ENCODE measurements around the gene PRDM1. TPM values are rescaled to one million over a fixed set of nuclear protein-coding genes. Genes with fewer than 3 reads are reported as not detected.

The PRDM1 gene
- total RNA-seq, 1 experiment from 2014 or later: 0.11 TPM

GRCh38 chr6:106136845-106137244 lies 50.7 kb downstream of the PRDM1 start:
- Histone ChIP-seq H3K4me1 (ENCODE audit: low read length) (peaks cover 15% of the 10 kb centered on the region), H3K9me2 (replicated peaks; ENCODE audit: insufficient read depth, low read length) (no peaks in the 10 kb centered on the region), H3K4me2 (ENCODE audit: low read depth, low read length, poor library complexity, severe bottlenecking) (no peak overlapping the region), H3K4me3 (ENCODE audit: low read length) (no peak overlapping the region), H3K79me2 (ENCODE audit: low read length) (no peaks in the 10 kb centered on the region), H2AFZ (ENCODE audit: low read length) (no peak overlapping the region), H3K27me3 (ENCODE audit: low read length) (no peaks in the 10 kb centered on the region), H3K27ac (ENCODE audit: low read length) (no peak overlapping the region), H3K9ac (ENCODE audit: low read length) (no peak overlapping the region), H3K9me3 (ENCODE audit: low read length) (no peaks in the 10 kb centered on the region), H4K20me1 (ENCODE audit: insufficient read depth, low read depth, low read length) (no peaks in the 10 kb centered on the region), H3K36me3 (ENCODE audit: insufficient read depth, low read length) (no peaks in the 10 kb centered on the region)
- DNase-seq: no peak

GRCh38 chr6:106138151-106138550 lies 52.0 kb downstream of the PRDM1 start:
- no peaks in the 10 kb centered on the region for H3K9me3 ChIP-seq (ENCODE audit: low read length)
- DNase-seq: no peak
- H3K4me2 ChIP-seq (ENCODE audit: low read depth, low read length, poor library complexity, severe bottlenecking): no peak overlapping the region
- no peaks in the 10 kb centered on the region for H4K20me1 ChIP-seq (ENCODE audit: insufficient read depth, low read depth, low read length)
- H3K27ac ChIP-seq (ENCODE audit: low read length): no peak overlapping the region
- no peaks in the 10 kb centered on the region for H3K9me2 ChIP-seq (replicated peaks; ENCODE audit: insufficient read depth, low read length)
- H3K27me3 ChIP-seq (ENCODE audit: low read length): no peaks in the 10 kb centered on the region
- no peaks in the 10 kb centered on the region for H3K79me2 ChIP-seq (ENCODE audit: low read length)
- peaks cover 26% of the 10 kb centered on the region for H3K4me1 ChIP-seq (ENCODE audit: low read length)
- no peak overlapping the region for H3K9ac ChIP-seq (ENCODE audit: low read length)
- H3K4me3 ChIP-seq (ENCODE audit: low read length): no peak overlapping the region
- no peaks in the 10 kb centered on the region for H3K36me3 ChIP-seq (ENCODE audit: insufficient read depth, low read length)
- no peak overlapping the region for H2AFZ ChIP-seq (ENCODE audit: low read length)

- Histone ChIP-seq H3K27me3 (ENCODE audit: low read length) (no peaks in the 10 kb centered on the region), H3K9ac (ENCODE audit: low read length) (peak overlapping the region; percentile 49), H3K9me3 (ENCODE audit: low read length) (no peaks in the 10 kb centered on the region), H3K79me2 (ENCODE audit: low read length) (no peaks in the 10 kb centered on the region), H3K4me2 (ENCODE audit: low read depth, low read length, poor library complexity, severe bottlenecking) (peak overlapping the region; percentile 58), H3K4me3 (ENCODE audit: low read length) (peak overlapping the region; percentile 38; the same call in 1 of the 2 replicates), H3K9me2 (replicated peaks; ENCODE audit: insufficient read depth, low read length) (no peaks in the 10 kb centered on the region), H3K27ac (ENCODE audit: low read length) (peak overlapping the region; percentile 49), H2AFZ (ENCODE audit: low read length) (peak overlapping the region; percentile 94), H4K20me1 (ENCODE audit: insufficient read depth, low read depth, low read length) (no peaks in the 10 kb centered on the region), H3K36me3 (ENCODE audit: insufficient read depth, low read length) (no peaks in the 10 kb centered on the region), H3K4me1 (ENCODE audit: low read length) (peaks cover 22% of the 10 kb centered on the region)
- peak; percentile 61 for DNase-seq
Observed at GRCh38 chr6:106141441-106142237, 55.5 kb downstream of the PRDM1 start.

- Histone ChIP-seq H3K4me2 (ENCODE audit: low read depth, low read length, poor library complexity, severe bottlenecking) (no peak overlapping the region), H3K36me3 (ENCODE audit: insufficient read depth, low read length) (no peaks in the 10 kb centered on the region), H3K9ac (ENCODE audit: low read length) (no peak overlapping the region), H4K20me1 (ENCODE audit: insufficient read depth, low read depth, low read length) (no peaks in the 10 kb centered on the region), H3K9me2 (replicated peaks; ENCODE audit: insufficient read depth, low read length) (no peaks in the 10 kb centered on the region), H3K27me3 (ENCODE audit: low read length) (no peaks in the 10 kb centered on the region), H3K27ac (ENCODE audit: low read length) (no peak overlapping the region), H3K79me2 (ENCODE audit: low read length) (no peaks in the 10 kb centered on the region), H3K9me3 (ENCODE audit: low read length) (no peaks in the 10 kb centered on the region), H3K4me1 (ENCODE audit: low read length) (peaks cover 22% of the 10 kb centered on the region), H2AFZ (ENCODE audit: low read length) (peak overlapping the region; percentile 94; the same call in 1 of the 2 replicates), H3K4me3 (ENCODE audit: low read length) (no peak overlapping the region)
- no peak for DNase-seq
Observed at GRCh38 chr6:106142876-106143431, 56.8 kb downstream of the PRDM1 start.

- Histone ChIP-seq H3K27me3 (ENCODE audit: low read length) (no peaks in the 10 kb centered on the region), H4K20me1 (ENCODE audit: insufficient read depth, low read depth, low read length) (no peaks in the 10 kb centered on the region), H3K4me2 (ENCODE audit: low read depth, low read length, poor library complexity, severe bottlenecking) (no peak overlapping the region), H3K4me1 (ENCODE audit: low read length) (peaks cover 22% of the 10 kb centered on the region), H3K9ac (ENCODE audit: low read length) (no peak overlapping the region), H3K9me3 (ENCODE audit: low read length) (no peaks in the 10 kb centered on the region), H3K4me3 (ENCODE audit: low read length) (no peak overlapping the region), H3K79me2 (ENCODE audit: low read length) (no peaks in the 10 kb centered on the region), H3K27ac (ENCODE audit: low read length) (no peak overlapping the region), H2AFZ (ENCODE audit: low read length) (no peak overlapping the region), H3K9me2 (replicated peaks; ENCODE audit: insufficient read depth, low read length) (no peaks in the 10 kb centered on the region), H3K36me3 (ENCODE audit: insufficient read depth, low read length) (no peaks in the 10 kb centered on the region)
- no peak for DNase-seq
Observed at GRCh38 chr6:106143665-106144064, 57.5 kb downstream of the PRDM1 start.

- H3K79me2 ChIP-seq (ENCODE audit: low read length): no peaks in the 10 kb centered on the region
- no peaks in the 10 kb centered on the region for H3K9me3 ChIP-seq (ENCODE audit: low read length)
- no peaks in the 10 kb centered on the region for H3K27me3 ChIP-seq (ENCODE audit: low read length)
- H3K9me2 ChIP-seq (replicated peaks; ENCODE audit: insufficient read depth, low read length): no peaks in the 10 kb centered on the region
- peaks cover 22% of the 10 kb centered on the region for H3K4me1 ChIP-seq (ENCODE audit: low read length)
- H4K20me1 ChIP-seq (ENCODE audit: insufficient read depth, low read depth, low read length): no peaks in the 10 kb centered on the region
- H3K36me3 ChIP-seq (ENCODE audit: insufficient read depth, low read length): no peaks in the 10 kb centered on the region
- no peak overlapping the region for H3K4me3 ChIP-seq (ENCODE audit: low read length)
- H3K27ac ChIP-seq (ENCODE audit: low read length): no peak overlapping the region
- no peak for DNase-seq
- H3K4me2 ChIP-seq (ENCODE audit: low read depth, low read length, poor library complexity, severe bottlenecking): no peak overlapping the region
- H3K9ac ChIP-seq (ENCODE audit: low read length): no peak overlapping the region
- no peak overlapping the region for H2AFZ ChIP-seq (ENCODE audit: low read length)
Observed at GRCh38 chr6:106145144-106145543, 59.0 kb downstream of the PRDM1 start.

GRCh38 chr6:106145741-106146227 lies 59.6 kb downstream of the PRDM1 start:
- no peak overlapping the region for H2AFZ ChIP-seq (ENCODE audit: low read length)

GRCh38 chr6:106146852-106147351 lies 60.8 kb downstream of the PRDM1 start:
- no peak for DNase-seq
- no peak overlapping the region for H3K4me2 ChIP-seq (ENCODE audit: low read depth, low read length, poor library complexity, severe bottlenecking)
- no peaks in the 10 kb centered on the region for H4K20me1 ChIP-seq (ENCODE audit: insufficient read depth, low read depth, low read length)
- H3K9ac ChIP-seq (ENCODE audit: low read length): no peak overlapping the region
- no peak overlapping the region for H2AFZ ChIP-seq (ENCODE audit: low read length)
- no peaks in the 10 kb centered on the region for H3K79me2 ChIP-seq (ENCODE audit: low read length)
- H3K27me3 ChIP-seq (ENCODE audit: low read length): no peaks in the 10 kb centered on the region
- H3K9me3 ChIP-seq (ENCODE audit: low read length): no peaks in the 10 kb centered on the region
- no peak overlapping the region for H3K27ac ChIP-seq (ENCODE audit: low read length)
- peaks cover 10% of the 10 kb centered on the region for H3K4me1 ChIP-seq (ENCODE audit: low read length)
- H3K9me2 ChIP-seq (replicated peaks; ENCODE audit: insufficient read depth, low read length): no peaks in the 10 kb centered on the region
- no peaks in the 10 kb centered on the region for H3K36me3 ChIP-seq (ENCODE audit: insufficient read depth, low read length)
- no peak overlapping the region for H3K4me3 ChIP-seq (ENCODE audit: low read length)

More at GRCh38 chr6:106145741-106146227, 59.6 kb downstream of the PRDM1 start:
- no peak overlapping the region for H3K27ac ChIP-seq (ENCODE audit: low read length)
- H3K4me2 ChIP-seq (ENCODE audit: low read depth, low read length, poor library complexity, severe bottlenecking): no peak overlapping the region
- no peak overlapping the region for H3K9ac ChIP-seq (ENCODE audit: low read length)
- H3K36me3 ChIP-seq (ENCODE audit: insufficient read depth, low read length): no peaks in the 10 kb centered on the region
- no peaks in the 10 kb centered on the region for H3K27me3 ChIP-seq (ENCODE audit: low read length)
- no peak overlapping the region for H3K4me3 ChIP-seq (ENCODE audit: low read length)
- DNase-seq: no peak
- peaks cover 18% of the 10 kb centered on the region for H3K4me1 ChIP-seq (ENCODE audit: low read length)
- H3K9me2 ChIP-seq (replicated peaks; ENCODE audit: insufficient read depth, low read length): no peaks in the 10 kb centered on the region
- no peaks in the 10 kb centered on the region for H4K20me1 ChIP-seq (ENCODE audit: insufficient read depth, low read depth, low read length)
- no peaks in the 10 kb centered on the region for H3K9me3 ChIP-seq (ENCODE audit: low read length)
- no peaks in the 10 kb centered on the region for H3K79me2 ChIP-seq (ENCODE audit: low read length)
